H1 (cell line): Measurements from ENCODE around the gene AGPAT3. TPM values are rescaled to one million over a fixed set of nuclear protein-coding genes. Genes with fewer than 3 reads are reported as not detected.

Experiments
- CTCF ChIA-PET: fragments of 300-600 bp; sonication (Branson Sonifier 250); formaldehyde crosslinking; loops from one replicate; lab custom pipeline; 2021; ENCODE audit not compliant: partially characterized antibody; lab: Charles Lee
- POLR2A ChIA-PET: fragments of 300-600 bp; sonication (Branson Sonifier 250); formaldehyde crosslinking; loops from one replicate; lab custom pipeline; 2021; ENCODE audit warnings: inconsistent platforms; ENCODE audit not compliant: partially characterized antibody; lab: Charles Lee
- DNase-seq, 2 experiments: peaks; one replicate each; pipeline versions ENCODE4 v3.0.0 to v3.0.0-alpha.2; 2010 to 2022; ENCODE audit warnings: low spot score in 2 of 2, low read depth in 1 of 2, mixed read lengths in 1 of 2
- FAIRE-seq: peaks from 2 replicates; lab custom pipeline; 2011; peaks lifted over from hg19 to GRCh38; lab: Jason Lieb, UNC
- H2AFZ ChIP-seq: 2 replicates; pipeline ENCODE4 v1.8.1; 2012; ENCODE audit warnings: low read length, inconsistent platforms
- H2AK5ac ChIP-seq: 2 replicates; pipeline ENCODE4 v1.6.1; 2013; ENCODE audit warnings: low read depth, low read length
- H2BK120ac ChIP-seq: replicated peaks from 2 replicates; pipeline ENCODE3; 2013; ENCODE audit warnings: low read depth, low read length, inconsistent platforms
- H2BK12ac ChIP-seq: 2 replicates; pipeline ENCODE4 v1.6.1; 2013; ENCODE audit warnings: low read depth, low read length
- H2BK15ac ChIP-seq: 2 replicates; pipeline ENCODE4 v1.6.1; 2013; ENCODE audit warnings: low read length
- H2BK20ac ChIP-seq: 2 replicates; pipeline ENCODE4 v1.6.1; 2013; ENCODE audit warnings: low read length
- H2BK5ac ChIP-seq: 2 replicates; pipeline ENCODE4 v1.6.1; 2013; ENCODE audit warnings: low read depth, low read length
- H3K14ac ChIP-seq: 2 replicates; pipeline ENCODE4 v1.6.1; 2013; ENCODE audit warnings: inconsistent platforms; ENCODE audit not compliant: insufficient read length
- H3K18ac ChIP-seq: 2 replicates; pipeline ENCODE4 v1.6.1; 2013; ENCODE audit warnings: low read length; ENCODE audit errors: extremely low read depth
- H3K23ac ChIP-seq: 2 replicates; pipeline ENCODE4 v1.6.1; 2013; ENCODE audit warnings: inconsistent platforms; ENCODE audit not compliant: insufficient read length
- H3K23me2 ChIP-seq: 2 replicates; pipeline ENCODE4 v1.6.1; 2013; ENCODE audit warnings: low read depth, low read length
- H3K27ac ChIP-seq: 2 replicates; pipeline ENCODE4 v1.6.1; 2011; ENCODE audit warnings: low read depth, low read length, inconsistent platforms
- H3K27me3 ChIP-seq, 4 experiments: replicated peaks in 1 of 4; 1 replicate in 1 of 4; 2 replicates in 3 of 4; pipeline versions ENCODE4 v1.6.1 to v1.8.1; 2011 to 2013; ENCODE audit warnings: low read length in 3 of 4, mild to moderate bottlenecking in 3 of 4, inconsistent platforms in 2 of 4, mixed read lengths in 2 of 4, moderate library complexity in 1 of 4; ENCODE audit not compliant: control insufficient read depth in 3 of 4, insufficient read depth in 3 of 4; ENCODE audit errors: extremely low read depth in 1 of 4
- H3K36me3 ChIP-seq, 4 experiments: 2 replicates each; pipeline versions ENCODE4 v1.6.1 to v1.8.1; 2011 to 2013; ENCODE audit warnings: mild to moderate bottlenecking in 4 of 4, low read length in 3 of 4, moderate library complexity in 2 of 4, control low read depth in 1 of 4, inconsistent platforms in 1 of 4; ENCODE audit not compliant: insufficient read depth in 4 of 4, control insufficient read depth in 2 of 4
- H3K4ac ChIP-seq: replicated peaks from 2 replicates; pipeline ENCODE3; 2013; ENCODE audit warnings: low read length, low read depth, mixed read lengths, inconsistent platforms; ENCODE audit not compliant: insufficient read length
- H3K4me1 ChIP-seq, 4 experiments: replicated peaks in 1 of 4; 1 replicate in 1 of 4; 2 replicates in 3 of 4; pipeline versions ENCODE4 v1.6.1 to v1.8.1; 2011 to 2013; ENCODE audit warnings: low read length in 3 of 4, inconsistent platforms in 2 of 4, mixed read lengths in 1 of 4; ENCODE audit not compliant: insufficient read depth in 4 of 4, control insufficient read depth in 3 of 4
- H3K4me2 ChIP-seq, 2 experiments: 2 replicates each; pipeline versions ENCODE4 v1.6.1 to v1.8.1; 2011 to 2013; ENCODE audit warnings: low read depth in 2 of 2, low read length in 2 of 2, control low read depth in 1 of 2, inconsistent platforms in 1 of 2, mild to moderate bottlenecking in 1 of 2; ENCODE audit not compliant: insufficient read depth in 1 of 2
- H3K4me3 ChIP-seq, 4 experiments: fragments of 200-600, 300-600 bp in 1 of 4; sonication (generic), shearing (Covaris generic), sonication (Bioruptor Twin) in 1 of 4; 2 replicates each; pipeline versions ENCODE4 v1.5.1 to v1.8.1; 2011 to 2016; ENCODE audit warnings: low read length in 4 of 4, low read depth in 3 of 4, control low read depth in 2 of 4, inconsistent platforms in 2 of 4, mild to moderate bottlenecking in 2 of 4, mixed read lengths in 1 of 4, moderate library complexity in 1 of 4; ENCODE audit not compliant: insufficient read depth in 2 of 4; ENCODE audit errors: extremely low read depth in 1 of 4
- H3K56ac ChIP-seq: replicated peaks from 2 replicates; pipeline ENCODE3; 2013; ENCODE audit warnings: low read depth, mild to moderate bottlenecking, mixed read lengths, low read length, inconsistent platforms; ENCODE audit not compliant: insufficient read length
- H3K79me1 ChIP-seq: 2 replicates; pipeline ENCODE4 v1.6.1; 2013; ENCODE audit warnings: low read depth, low read length, control low read depth
- H3K79me2 ChIP-seq, 2 experiments: 2 replicates each; pipeline versions ENCODE4 v1.6.1 to v1.8.1; 2012 to 2013; ENCODE audit warnings: low read length in 2 of 2, mild to moderate bottlenecking in 2 of 2, inconsistent platforms in 1 of 2; ENCODE audit not compliant: insufficient read depth in 2 of 2, control insufficient read depth in 1 of 2
- H3K9ac ChIP-seq, 4 experiments: replicated peaks in 1 of 4; 1 replicate in 1 of 4; 2 replicates in 3 of 4; pipeline versions ENCODE4 v1.6.1 to v1.8.1; 2011 to 2013; ENCODE audit warnings: low read depth in 3 of 4, low read length in 3 of 4, control low read depth in 2 of 4, mild to moderate bottlenecking in 2 of 4, moderate library complexity in 2 of 4, inconsistent platforms in 1 of 4; ENCODE audit errors: extremely low read depth in 1 of 4
- H3K9me3 ChIP-seq, 2 experiments: 2 replicates each; pipeline versions ENCODE4 v1.6.1 to v1.8.1; 2012 to 2013; ENCODE audit warnings: mild to moderate bottlenecking in 2 of 2, moderate library complexity in 2 of 2, control low read depth in 1 of 2, inconsistent platforms in 1 of 2, low read depth in 1 of 2, low read length in 1 of 2, mixed read lengths in 1 of 2; ENCODE audit not compliant: insufficient read depth in 2 of 2
- H4K20me1 ChIP-seq, 2 experiments: replicated peaks in 1 of 2; 2 replicates each; pipeline versions ENCODE3 to v1.8.1; 2011 to 2013; ENCODE audit warnings: inconsistent platforms in 2 of 2, low read length in 2 of 2, mild to moderate bottlenecking in 1 of 2; ENCODE audit not compliant: insufficient read depth in 2 of 2, control insufficient read depth in 1 of 2
- H4K5ac ChIP-seq: 2 replicates; pipeline ENCODE4 v1.6.1; 2013; ENCODE audit warnings: low read length, low read depth, mixed read lengths, inconsistent platforms; ENCODE audit not compliant: insufficient read length
- H4K8ac ChIP-seq: 2 replicates; pipeline ENCODE4 v1.8.0; 2013; ENCODE audit warnings: mild to moderate bottlenecking, moderate library complexity, low read length, inconsistent platforms; ENCODE audit not compliant: insufficient read depth; ENCODE audit errors: extremely low read depth
- H4K91ac ChIP-seq: replicated peaks from 2 replicates; pipeline ENCODE3; 2013; ENCODE audit warnings: low read length, mixed read lengths, inconsistent platforms; ENCODE audit not compliant: insufficient read length
- CHD1 ChIP-seq: IDR thresholded peaks from 2 replicates; pipeline ENCODE4 v1.6.1; 2012; ENCODE audit warnings: low read depth, low read length, improper control_type of control experiment
- CHD2 ChIP-seq: IDR thresholded peaks from 2 replicates; pipeline ENCODE4 v1.6.1; 2012; ENCODE audit warnings: low read length, improper control_type of control experiment
- CREB1 ChIP-seq: IDR thresholded peaks from 2 replicates; pipeline ENCODE4 v1.6.1; 2012; ENCODE audit warnings: inconsistent platforms
- GTF2F1 ChIP-seq: IDR thresholded peaks from 2 replicates; pipeline ENCODE4 v1.6.1; 2012; ENCODE audit warnings: low read depth, low read length, improper control_type of control experiment, borderline replicate concordance
- HDAC2 ChIP-seq, 2 experiments: fragments of 300-600 bp in 1 of 2; sonication (generic) in 1 of 2; IDR thresholded peaks; 2 replicates each; pipeline ENCODE4 v1.6.1; 2011 to 2012; ENCODE audit warnings: low read depth in 2 of 2, low read length in 2 of 2, mild to moderate bottlenecking in 2 of 2, moderate library complexity in 2 of 2, borderline replicate concordance in 1 of 2, inconsistent platforms in 1 of 2
- PHF8 ChIP-seq: fragments of 200-600 bp; sonication (generic); conservative IDR thresholded peaks from 2 replicates; pipeline ENCODE4 v1.7.1; 2012; ENCODE audit warnings: low read depth, mild to moderate bottlenecking, inconsistent platforms, low read length, moderate library complexity
- TAF1 ChIP-seq: IDR thresholded peaks from 2 replicates; pipeline ENCODE4 v1.6.1; 2011; ENCODE audit warnings: mild to moderate bottlenecking, low read depth, low read length
- TBP ChIP-seq: IDR thresholded peaks from 2 replicates; pipeline ENCODE4 v1.6.1; 2011; ENCODE audit warnings: low read depth, low read length, improper control_type of control experiment
- WGBS, 2 experiments: shearing (Covaris generic) in 1 of 2; methylation state at CpG; one replicate each; pipeline versions ENCODE4 v1.1.6 to v1.1.7; 2013 to 2015; ENCODE audit warnings: low lambda C conversion rate in 2 of 2, mixed read lengths in 2 of 2, inconsistent platforms in 1 of 2, low coverage in 1 of 2, missing lambda C conversion rate in 1 of 2; ENCODE audit not compliant: insufficient replicate concordance in 2 of 2, insufficient coverage in 1 of 2, insufficient read length in 1 of 2; ENCODE audit errors: extremely low coverage in 1 of 2, missing lambda C conversion rate in 1 of 2; 5-methylcytosine and 5-hydroxymethylcytosine counted together
- polyA plus RNA-seq, 7 experiments: library from polyadenylated mRNA; depleted of rRNA in 3 of 7; stranded (reverse) in 5 of 7; unstranded in 2 of 7; fragments of >200 nt in 5 of 7; fragments of 200-250 nt in 2 of 7; gene quantifications; 1 replicate in 5 of 7; 2 replicates in 1 of 7; 4 replicates in 1 of 7; pipeline versions ENCODE4 v1.2.1 to v1.2.3, GENCODE V29; 2011 to 2013; ENCODE audit warnings: missing spikeins in 2 of 7, mixed read lengths in 2 of 7
- total RNA-seq: library from RNA; stranded (reverse); fragmentation: NEBNext Ultra II Directional; extraction: Animal tissue kit (Norgen Biotek cat#: 25700); gene quantifications from 2 replicates; pipeline ENCODE4 v1.2.1, GENCODE V29; 2021

The AGPAT3 gene
- total and polyA plus RNA-seq, 2 of the 8 experiments (the other 6 are each of a cell fraction or from before 2014, with no cell fraction given) = 5.8 to 7.3 TPM

DNA sequence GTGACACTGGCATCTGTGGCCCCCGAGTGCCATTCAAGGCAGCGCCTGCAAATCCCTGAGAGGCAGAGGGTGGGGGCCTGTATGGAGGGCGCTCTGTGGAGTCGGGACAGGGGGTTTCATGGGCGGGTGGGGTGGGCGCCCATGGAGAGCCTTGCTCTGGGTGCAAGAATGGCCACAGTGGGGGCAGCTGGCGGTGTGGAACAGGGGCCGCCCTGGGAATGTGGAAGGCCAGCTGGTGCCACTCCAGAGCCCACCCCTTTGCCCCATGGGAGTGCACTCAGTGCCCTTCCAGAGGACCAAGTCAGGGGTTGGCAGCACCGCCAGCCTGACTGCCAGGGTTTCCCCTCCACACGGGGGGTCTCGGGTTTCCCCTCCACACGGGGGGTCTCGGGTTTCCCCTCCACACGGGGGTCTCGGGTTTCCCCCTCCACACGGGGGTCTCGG, 92.1 kb downstream of the AGPAT3 start:
- H3K79me1 ChIP-seq = no peaks in the 10 kb centered on the region; the same call in none of the 2 replicates
- WGBS, 2 experiments = 93% methylated on average over 3 of the region's 17 CpGs; no CpG with 5 or more reads in 1 of the 2 experiments
- no peaks in the 10 kb centered on the region for H3K9me3 ChIP-seq
- no peak for FAIRE-seq
- H3K4me3 ChIP-seq = no peak overlapping the region
- H3K23me2 ChIP-seq = peaks cover 14% of the 10 kb centered on the region; the same call in 1 of the 2 replicates
- peak overlapping the region; percentile 10 for H4K91ac ChIP-seq
- CTCF ChIA-PET = interaction anchor here (8.6 kb wide), 1 partner anchor 18 kb away, joined by 80 read pairs; no protein-coding TSS in a partner anchor
- peaks cover 0 to 14% of the 10 kb centered on the region in 2 experiments for H4K20me1 ChIP-seq
- peaks cover 0 to 8% (median 2%) of the 10 kb centered on the region in 4 experiments; a peak in 4 of 7 replicates for H3K4me1 ChIP-seq
- H2BK120ac ChIP-seq = no peak overlapping the region
- no peak for DNase-seq
- H3K14ac ChIP-seq = no peak overlapping the region
- no peak overlapping the region for H2BK20ac ChIP-seq
- no peak overlapping the region for H3K4ac ChIP-seq
- H3K79me2 ChIP-seq = no peaks in the 10 kb centered on the region
- H3K23ac ChIP-seq = no peak overlapping the region
- H2AK5ac ChIP-seq = no peak overlapping the region
- no peak overlapping the region for H2AFZ ChIP-seq
- H3K27ac ChIP-seq = no peak overlapping the region
- no peaks in the 10 kb centered on the region for H3K36me3 ChIP-seq
- no peak overlapping the region for H3K9ac ChIP-seq
- no peak overlapping the region for H3K56ac ChIP-seq
- no peak overlapping the region for H2BK15ac ChIP-seq
- POLR2A ChIA-PET = no interaction called here
- H3K18ac ChIP-seq = no peak overlapping the region
- no peak overlapping the region for H2BK5ac ChIP-seq
- no peak overlapping the region for H2BK12ac ChIP-seq
- no peak overlapping the region; the same call in 1 of the 2 replicates for H4K8ac ChIP-seq
- H4K5ac ChIP-seq = no peak overlapping the region
- H3K27me3 ChIP-seq = no peaks in the 10 kb centered on the region; a peak in 1 of 7 replicates
- TF ChIP-seq CREB1 = no peak
- TF ChIP-seq TBP = no peak
- TF ChIP-seq PHF8 = no peak
- no peak for TF ChIP-seq CHD1
- TF ChIP-seq CHD2 = no peak
- TF ChIP-seq GTF2F1 = no peak
- no peak for TF ChIP-seq HDAC2 (IDR thresholded peaks at IDR 0.05; ENCODE audit: borderline replicate concordance in 1 of 2, low read depth in 2 of 2, low read length in 2 of 2)
- TF ChIP-seq TAF1 = no peak
- TF ChIP-seq, all 59 proteins: peak for 0
- H3K4me2 ChIP-seq = no peak overlapping the region
